A673 (cell line): ENCODE data around the gene EPHA5.

Experiments
- EZH2 ChIP-seq: fragments of 200-600 bp; sonication (generic); IDR thresholded peaks from 2 replicates; pipeline ENCODE4 v1.6.1; 2017; ENCODE audit warnings: borderline replicate concordance, low read depth, mild to moderate bottlenecking, mixed read lengths, antibody characterized with exemption, low read length; ENCODE audit not compliant: poor library complexity, severe bottlenecking
- TF ChIP-seq, protein P1 (sequence below): fragments of 300-800, 200-600 bp; sonication (generic); conservative IDR thresholded peaks from 2 replicates; pipeline ENCODE4 v1.5.1; 2017; ENCODE audit warnings: low read depth, mild to moderate bottlenecking, antibody characterized with exemption, low read length, moderate library complexity, mixed read lengths

- TF ChIP-seq EZH2: no peak
- TF ChIP-seq, protein P1, sequence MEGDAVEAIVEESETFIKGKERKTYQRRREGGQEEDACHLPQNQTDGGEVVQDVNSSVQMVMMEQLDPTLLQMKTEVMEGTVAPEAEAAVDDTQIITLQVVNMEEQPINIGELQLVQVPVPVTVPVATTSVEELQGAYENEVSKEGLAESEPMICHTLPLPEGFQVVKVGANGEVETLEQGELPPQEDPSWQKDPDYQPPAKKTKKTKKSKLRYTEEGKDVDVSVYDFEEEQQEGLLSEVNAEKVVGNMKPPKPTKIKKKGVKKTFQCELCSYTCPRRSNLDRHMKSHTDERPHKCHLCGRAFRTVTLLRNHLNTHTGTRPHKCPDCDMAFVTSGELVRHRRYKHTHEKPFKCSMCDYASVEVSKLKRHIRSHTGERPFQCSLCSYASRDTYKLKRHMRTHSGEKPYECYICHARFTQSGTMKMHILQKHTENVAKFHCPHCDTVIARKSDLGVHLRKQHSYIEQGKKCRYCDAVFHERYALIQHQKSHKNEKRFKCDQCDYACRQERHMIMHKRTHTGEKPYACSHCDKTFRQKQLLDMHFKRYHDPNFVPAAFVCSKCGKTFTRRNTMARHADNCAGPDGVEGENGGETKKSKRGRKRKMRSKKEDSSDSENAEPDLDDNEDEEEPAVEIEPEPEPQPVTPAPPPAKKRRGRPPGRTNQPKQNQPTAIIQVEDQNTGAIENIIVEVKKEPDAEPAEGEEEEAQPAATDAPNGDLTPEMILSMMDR: no peak
These were observed 311.4 kb downstream of the EPHA5 start for GRCh38 chr4:65358914-65359313.
